GM21447 (cell line): ENCODE data around the gene SPIRE1.

Experiments
- ATAC-seq: cut with Tn5 transposase; IDR thresholded peaks from one replicate; pipeline ENCODE4 v1.9.1; 2021; ENCODE audit not compliant: unreplicated experiment

The SPIRE1 gene

GRCh38 chr18:12455496-12455895 is 202.4 kb downstream of the SPIRE1 start:
- no peak for ATAC-seq

GRCh38 chr18:12452784-12453183 is 205.1 kb downstream of the SPIRE1 start:
- ATAC-seq: no peak

DNA sequence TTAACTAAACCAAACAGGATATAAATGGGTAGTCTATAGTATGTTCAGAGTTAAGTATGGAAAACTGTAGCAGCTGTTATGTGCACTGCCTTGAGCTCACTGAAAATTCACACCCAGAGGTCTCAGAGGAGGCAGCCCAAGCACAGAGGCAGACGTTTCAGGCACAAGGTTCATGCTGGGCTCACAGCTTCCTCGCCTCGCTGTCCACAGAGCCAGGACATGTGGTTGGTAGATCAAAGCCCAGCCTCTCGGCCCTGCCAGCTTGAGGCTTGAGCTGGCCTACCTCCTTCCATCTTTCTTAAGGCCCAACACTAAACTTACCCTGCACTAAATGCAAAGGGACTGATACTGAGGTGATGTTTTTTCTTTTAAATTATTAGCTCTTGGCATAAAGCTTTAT is 206.5 kb downstream of the SPIRE1 start:
- ATAC-seq: no peak

GRCh38 chr18:12449051-12449785 is 208.7 kb downstream of the SPIRE1 start:
- no peak for ATAC-seq

- ATAC-seq: no peak
Observed at GRCh38 chr18:12445554-12445953, 212.4 kb downstream of the SPIRE1 start.

DNA sequence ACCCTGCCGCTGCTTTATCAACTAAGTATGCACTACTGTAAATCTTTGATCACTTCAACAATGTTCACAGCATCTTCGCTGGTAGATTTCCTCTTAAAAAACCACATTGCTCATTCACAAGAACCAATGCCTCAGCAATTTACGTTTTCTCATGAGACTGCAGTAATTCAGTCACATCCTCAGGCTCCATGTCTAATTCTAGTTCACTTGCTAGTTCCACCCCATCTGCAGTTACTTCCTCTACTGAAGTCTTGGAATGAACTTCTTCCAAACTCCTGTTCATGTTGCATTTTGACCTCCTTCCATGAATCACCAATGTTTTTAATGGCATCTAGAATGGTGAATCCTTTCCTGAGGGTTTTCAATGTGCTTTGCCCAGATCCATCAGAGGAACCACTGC is 214.4 kb downstream of the SPIRE1 start:
- ATAC-seq: no peak

DNA sequence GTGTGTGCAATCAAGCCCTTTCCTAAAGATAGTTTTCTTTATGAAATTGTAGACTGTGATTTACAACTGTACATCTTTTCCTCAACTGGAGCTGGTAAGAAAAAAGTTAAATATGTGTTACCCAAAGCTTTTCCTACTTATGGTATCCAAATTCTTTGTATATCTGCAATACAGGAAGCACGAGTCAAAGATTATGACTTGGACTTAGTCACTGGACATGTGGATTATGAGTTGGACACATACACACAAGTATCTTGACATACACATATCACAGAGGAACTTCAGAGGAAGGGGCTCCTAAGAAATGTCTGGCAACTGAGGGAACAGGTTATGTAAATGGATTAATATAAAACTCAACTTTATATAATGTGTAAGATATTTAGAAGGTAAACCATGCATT is 215.0 kb downstream of the SPIRE1 start:
- no peak for ATAC-seq

GRCh38 chr18:12441475-12442034 is 216.4 kb downstream of the SPIRE1 start:
- no peak for ATAC-seq

DNA sequence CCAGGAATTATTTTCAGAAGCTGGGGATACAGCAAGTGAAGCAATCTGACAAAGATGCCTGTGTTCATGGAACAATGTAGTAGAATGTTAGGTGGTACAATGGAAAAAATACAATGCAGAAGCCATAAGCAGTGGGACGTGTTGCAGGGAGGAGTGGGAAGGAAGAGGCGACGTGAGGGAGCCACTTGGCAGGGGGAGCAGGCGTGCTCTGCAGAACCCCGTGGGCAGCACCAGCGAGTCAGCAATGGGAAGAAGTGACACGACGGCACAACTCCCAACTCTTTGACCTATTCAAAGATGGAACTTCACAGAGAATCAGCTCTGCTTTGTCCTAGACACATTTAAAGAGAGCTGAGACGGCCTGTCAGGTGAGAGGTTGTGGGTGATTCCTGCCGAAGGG is 219.7 kb downstream of the SPIRE1 start:
- no peak for ATAC-seq

DNA sequence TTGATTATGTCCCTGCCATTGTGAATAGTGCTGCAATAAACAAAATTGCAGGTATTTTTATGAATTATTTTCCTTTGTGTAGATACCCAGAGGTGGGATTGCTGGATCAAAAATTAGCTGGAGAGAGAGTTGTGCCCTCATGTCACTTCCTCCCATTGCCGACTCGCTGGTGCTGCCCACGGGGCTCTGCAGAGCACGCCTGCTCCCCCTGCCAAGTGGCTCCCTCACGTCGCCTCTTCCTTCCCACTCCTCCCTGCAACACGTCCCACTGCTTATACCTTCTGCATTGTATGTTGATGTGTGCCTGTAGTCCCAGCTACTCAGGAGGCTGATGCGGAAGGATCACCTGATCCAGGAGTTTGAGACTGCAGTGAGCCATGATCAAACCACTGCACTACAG is 222.0 kb downstream of the SPIRE1 start:
- no peak for ATAC-seq

GRCh38 chr18:12434541-12434929 is 223.4 kb downstream of the SPIRE1 start:
- no peak for ATAC-seq

DNA sequence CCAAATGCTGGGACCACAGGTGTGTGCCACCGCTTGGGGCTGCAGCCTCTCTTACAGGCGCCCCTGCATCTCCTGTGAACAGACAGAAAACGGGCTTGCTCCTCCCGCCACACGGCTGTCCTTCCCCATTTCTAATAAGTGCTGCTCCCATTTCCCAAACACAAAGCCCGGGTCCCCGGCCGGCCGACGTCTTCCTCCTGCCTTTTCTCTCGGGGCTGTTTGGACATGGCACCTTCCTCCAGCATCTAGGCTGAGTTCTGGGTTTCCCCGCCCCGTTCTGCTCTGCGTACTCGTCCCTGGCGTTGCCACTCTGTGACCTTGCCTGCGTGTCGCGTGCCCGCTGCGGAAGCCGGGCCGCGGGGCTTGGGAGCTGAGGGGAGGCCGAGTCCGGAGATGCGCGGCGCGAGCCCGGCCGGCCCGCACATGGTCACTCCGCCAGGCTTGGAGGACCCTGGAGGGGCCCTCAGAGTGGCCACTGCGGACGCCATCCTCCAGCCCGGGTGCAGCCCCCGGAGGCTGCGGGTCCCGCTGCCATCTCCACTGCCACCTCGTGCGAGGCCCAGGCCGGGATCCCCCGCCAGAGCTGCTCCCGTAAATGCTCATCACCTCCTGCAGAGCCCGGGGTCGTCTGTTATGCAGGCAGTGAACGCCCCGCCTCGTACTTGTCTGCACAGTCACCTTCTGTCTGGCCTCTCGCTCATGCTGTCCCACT is 223.9 kb downstream of the SPIRE1 start:
- no peak for ATAC-seq

GRCh38 chr18:12432881-12433280 is 225.0 kb downstream of the SPIRE1 start:
- no peak for ATAC-seq

DNA sequence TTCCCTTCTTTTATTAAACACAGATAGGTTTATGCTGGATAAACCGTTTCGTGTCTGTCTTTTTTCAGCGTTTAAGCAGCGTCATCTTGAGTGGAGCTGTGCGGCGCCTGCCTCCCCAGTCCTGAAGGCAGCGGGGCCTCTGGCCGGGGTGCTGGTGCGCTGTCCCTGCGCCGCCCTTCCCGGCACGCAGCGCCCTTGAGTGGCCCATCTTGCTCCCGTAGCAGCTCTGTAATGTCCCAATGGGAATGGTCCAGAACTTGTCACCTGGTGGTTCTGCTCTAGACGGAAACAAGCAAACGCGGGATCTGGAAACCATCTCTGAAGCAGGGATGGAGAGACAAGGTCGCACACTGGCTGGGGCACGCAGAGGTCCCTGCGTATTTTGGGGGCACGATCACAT is 225.7 kb downstream of the SPIRE1 start:
- ATAC-seq: no peak

DNA sequence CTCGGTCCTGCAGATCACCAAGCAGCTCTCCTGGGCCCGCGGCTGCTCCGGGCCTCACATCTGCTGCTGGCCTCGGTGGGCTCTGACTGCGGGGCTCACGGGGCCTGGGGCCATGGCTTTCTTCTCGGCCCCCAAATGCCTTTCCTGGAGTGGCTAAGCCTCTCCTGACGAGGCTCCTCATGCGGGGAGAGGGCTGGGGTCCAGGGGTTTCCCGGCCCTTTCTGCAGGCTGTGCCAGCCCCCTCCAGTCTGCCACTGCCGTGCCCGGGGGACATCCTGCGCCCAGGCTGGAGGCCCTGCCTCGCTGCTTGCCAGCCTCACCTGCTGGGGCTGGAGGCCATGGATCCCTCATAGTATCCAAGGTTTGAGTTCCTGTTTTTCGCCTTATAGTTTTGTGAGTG is 226.3 kb downstream of the SPIRE1 start:
- no peak for ATAC-seq

GRCh38 chr18:12430137-12430990 is 227.5 kb downstream of the SPIRE1 start:
- ATAC-seq: no peak

DNA sequence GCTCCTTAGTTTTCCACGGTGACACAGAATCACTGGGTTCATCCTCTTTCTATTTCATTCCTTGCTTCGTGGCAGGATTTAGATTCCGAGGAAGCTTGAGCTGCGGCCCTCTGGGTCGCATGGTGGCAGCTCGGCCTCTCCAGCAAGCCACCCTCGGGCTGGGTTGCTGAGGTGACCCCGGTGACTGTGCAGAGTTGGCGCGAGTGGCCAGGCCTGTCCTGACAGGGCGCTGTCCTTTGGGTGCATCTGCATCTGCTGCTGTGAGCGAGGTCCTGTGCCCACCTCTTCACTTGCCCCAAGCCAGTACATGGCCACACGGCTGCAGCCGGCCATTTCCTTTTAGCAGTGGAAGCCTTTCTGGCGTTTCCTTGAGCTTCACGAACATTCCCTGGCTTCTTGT is 228.4 kb downstream of the SPIRE1 start:
- ATAC-seq: no peak

DNA sequence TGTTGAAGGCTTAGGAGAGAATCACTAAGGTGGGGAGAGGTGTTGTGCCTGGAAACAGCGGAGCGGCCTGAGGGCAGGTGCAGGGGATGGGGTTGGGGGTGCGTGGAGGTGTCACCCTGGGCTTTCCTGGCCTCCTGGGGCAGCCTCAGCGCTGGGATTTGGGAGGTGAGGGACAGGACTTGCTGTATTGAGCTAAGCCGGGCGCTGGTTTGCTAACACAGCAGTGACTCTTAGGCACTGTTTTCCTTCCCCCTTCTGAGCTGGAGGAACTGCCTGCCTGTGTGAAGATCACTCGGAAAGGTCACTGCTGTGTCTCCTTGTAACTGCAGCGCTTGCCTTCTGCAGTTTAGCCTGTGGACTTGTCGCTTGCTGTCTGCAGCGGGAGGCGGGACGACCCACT is 229.0 kb downstream of the SPIRE1 start:
- ATAC-seq: no peak

GRCh38 chr18:12426924-12427323 is 231.0 kb downstream of the SPIRE1 start:
- no peak for ATAC-seq

DNA sequence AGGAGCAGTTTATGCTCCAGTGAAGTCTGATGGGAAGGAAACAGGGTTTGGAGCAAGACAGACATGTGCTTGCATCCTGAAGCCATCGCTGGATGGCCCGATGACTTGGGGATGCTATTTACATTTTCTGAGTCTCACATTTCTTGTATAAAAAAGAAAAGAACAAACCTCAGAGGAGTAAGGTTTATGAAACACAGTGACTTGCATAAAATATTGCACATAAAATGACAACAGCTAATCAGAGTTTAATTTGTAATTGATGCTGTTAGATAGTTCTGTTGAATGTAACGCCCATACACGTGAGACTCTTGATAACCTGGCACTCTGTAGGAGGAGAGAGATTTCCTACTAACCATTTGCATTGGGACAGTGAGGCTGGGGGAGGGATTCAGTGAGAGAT is 233.7 kb downstream of the SPIRE1 start:
- no peak for ATAC-seq

GRCh38 chr18:12423820-12424219 is 234.1 kb downstream of the SPIRE1 start:
- no peak for ATAC-seq
